Midbrain (tissue), 1 donor: Measurements from ENCODE around the gene GCN1.

ENCODE experiments used
- DNase-seq: peaks from one replicate; lab custom pipeline; 2025; lab: John Stamatoyannopoulos, UW

Gene GCN1

GRCh38 chr12:120115692-120116440 lies 78.6 kb downstream of the GCN1 start:
- DNase-seq: no peak

- DNase-seq: no peak
Measured at GRCh38 chr12:120115066-120115465, 79.4 kb downstream of the GCN1 start.

- DNase-seq: peak; percentile 54
Measured at GRCh38 chr12:120110550-120111501, 83.7 kb downstream of the GCN1 start.

- no peak for DNase-seq
Measured at GRCh38 chr12:120109570-120110267, 84.8 kb downstream of the GCN1 start.

- DNase-seq: no peak
Measured at GRCh38 chr12:120106151-120106550, 88.4 kb downstream of the GCN1 start.

- DNase-seq: no peak
Measured at GRCh38 chr12:120103371-120103770, 91.1 kb downstream of the GCN1 start.

- DNase-seq: no peak
Measured at GRCh38 chr12:120103044-120103338, 91.5 kb downstream of the GCN1 start.

GRCh38 chr12:120102189-120103043 lies 92.1 kb downstream of the GCN1 start:
- DNase-seq: no peak

GRCh38 chr12:120101617-120102016 lies 92.9 kb downstream of the GCN1 start:
- DNase-seq: no peak

- DNase-seq: no peak
Measured at GRCh38 chr12:120101182-120101581, 93.3 kb downstream of the GCN1 start.

- DNase-seq: peak; percentile 87
Measured at GRCh38 chr12:120100630-120101029, 93.9 kb downstream of the GCN1 start.

GRCh38 chr12:120099738-120100137 lies 94.8 kb downstream of the GCN1 start:
- no peak for DNase-seq

GRCh38 chr12:120098756-120099470 lies 95.6 kb downstream of the GCN1 start:
- DNase-seq: no peak

GRCh38 chr12:120096671-120097202 lies 97.8 kb downstream of the GCN1 start:
- DNase-seq: no peak

GRCh38 chr12:120095736-120096135 lies 98.8 kb downstream of the GCN1 start:
- DNase-seq: no peak

- DNase-seq: no peak
Measured at GRCh38 chr12:120095331-120095730, 99.2 kb downstream of the GCN1 start.

GRCh38 chr12:120094485-120094884 lies 100.0 kb downstream of the GCN1 start:
- peak; percentile 43 for DNase-seq

- DNase-seq: no peak
Measured at GRCh38 chr12:120093592-120094355, 100.7 kb downstream of the GCN1 start.

GRCh38 chr12:120093336-120093591 lies 101.3 kb downstream of the GCN1 start:
- no peak for DNase-seq
